HepG2 (cell line): Measurements from ENCODE around the gene IKZF4. TPM values are rescaled to one million over a fixed set of nuclear protein-coding genes. Genes with fewer than 3 reads are reported as not detected.

Experiments
- BRCA1 ChIP-seq: sonication (generic); formaldehyde crosslinking; IDR thresholded peaks from 2 replicates; pipeline ENCODE4 v1.4.0; 2020; ENCODE audit warnings: missing genetic modification reagents
- ELF3 ChIP-seq: IDR thresholded peaks from 2 replicates; pipeline ENCODE4 v1.6.1; 2016; ENCODE audit warnings: missing genetic modification reagents, missing compliant biosample characterization
- ELK4 ChIP-seq: sonication (generic); formaldehyde crosslinking; IDR thresholded peaks from 2 replicates; pipeline ENCODE4 v1.9.0; 2021; ENCODE audit warnings: missing genetic modification reagents, borderline replicate concordance
- IRF9 ChIP-seq: sonication (generic); formaldehyde crosslinking; IDR thresholded peaks from 2 replicates; pipeline ENCODE4 v1.8.0; 2022; ENCODE audit warnings: missing genetic modification reagents, mild to moderate bottlenecking, borderline replicate concordance
- SCMH1 ChIP-seq: sonication (generic); formaldehyde crosslinking; IDR thresholded peaks from 2 replicates; pipeline ENCODE4 v1.9.0; 2021; ENCODE audit warnings: missing genetic modification reagents, mild to moderate bottlenecking, borderline replicate concordance
- SP140L ChIP-seq: sonication (generic); formaldehyde crosslinking; IDR thresholded peaks from 2 replicates; pipeline ENCODE4 v1.4.0; 2020; ENCODE audit warnings: missing genetic modification reagents, borderline replicate concordance
- STAT5B ChIP-seq: sonication (generic); formaldehyde crosslinking; IDR thresholded peaks from 2 replicates; pipeline ENCODE4 v1.4.0; 2020; ENCODE audit warnings: missing genetic modification reagents
- THYN1 ChIP-seq: sonication (generic); formaldehyde crosslinking; IDR thresholded peaks from 2 replicates; pipeline ENCODE4 v1.8.1; 2023; ENCODE audit warnings: low read depth, mild to moderate bottlenecking, moderate library complexity, missing genetic modification reagents, borderline replicate concordance
- ZBTB49 ChIP-seq: sonication (generic); formaldehyde crosslinking; IDR thresholded peaks from 2 replicates; pipeline ENCODE4 v1.4.0; 2020; ENCODE audit warnings: missing genetic modification reagents, borderline replicate concordance
- ZNF136 ChIP-seq: sonication (generic); formaldehyde crosslinking; IDR thresholded peaks from 2 replicates; pipeline ENCODE4 v1.8.1; 2022; ENCODE audit warnings: low read depth, mild to moderate bottlenecking, moderate library complexity, missing genetic modification reagents
- ZNF20 ChIP-seq: sonication (generic); formaldehyde crosslinking; IDR thresholded peaks from 2 replicates; pipeline ENCODE4 v1.4.0; 2020; ENCODE audit warnings: mild to moderate bottlenecking, moderate library complexity, missing genetic modification reagents
- ZNF513 ChIP-seq: sonication (generic); formaldehyde crosslinking; conservative IDR thresholded peaks from 2 replicates; pipeline ENCODE4 v1.5.0; 2020; ENCODE audit warnings: missing genetic modification reagents
- ZNF850 ChIP-seq: sonication (generic); formaldehyde crosslinking; conservative IDR thresholded peaks from 2 replicates; pipeline ENCODE4 v1.9.0; 2021; ENCODE audit warnings: mild to moderate bottlenecking, missing genetic modification reagents
- ZNF883 ChIP-seq: sonication (generic); formaldehyde crosslinking; IDR thresholded peaks from 2 replicates; pipeline ENCODE4 v1.5.1; 2020; ENCODE audit warnings: mild to moderate bottlenecking, missing genetic modification reagents; ENCODE audit errors: not compliant biosample characterization
- polyA plus RNA-seq, 8 experiments: library from polyadenylated mRNA; depleted of rRNA in 3 of 8; stranded (reverse) in 7 of 8; unstranded in 1 of 8; fragments of >200 nt; fragmentation: Illumina TruSeq in 4 of 8; extraction: Trizol in 4 of 8; gene quantifications; 2 replicates each; pipeline versions ENCODE4 v1.2.1 to v1.2.3, GENCODE V29; 2011 to 2016; ENCODE audit warnings: low read depth in 4 of 8, missing spikeins in 1 of 8, mixed read lengths in 1 of 8; ENCODE audit not compliant: insufficient read depth in 1 of 8
- total RNA-seq, 5 experiments: library from RNA; depleted of rRNA; stranded (reverse); fragments of >200 nt; fragmentation: Illumina TruSeq; extraction: Trizol; gene quantifications; 2 replicates each; pipeline ENCODE4 v1.2.3, GENCODE V29; 2016; ENCODE audit warnings: low read depth in 1 of 5
- TF ChIP-seq, protein P1 (sequence below): sonication (generic); formaldehyde crosslinking; IDR thresholded peaks from 2 replicates; pipeline ENCODE4 v1.8.0; 2022; ENCODE audit warnings: mild to moderate bottlenecking, missing genetic modification reagents, moderate library complexity

The IKZF4 gene
- total and polyA plus RNA-seq, 2 of the 13 experiments (the other 11 are each of a cell fraction or from before 2014, with no cell fraction given), result 0.58 to 2.2 TPM

- TF ChIP-seq ELK4 (CRISPR knock-in tag) (no peak), ELF3 (CRISPR knock-in tag) (no peak), STAT5B (CRISPR knock-in tag) (no peak), SP140L (CRISPR knock-in tag) (no peak), ZNF850 (CRISPR knock-in tag) (no peak), ZNF883 (peak; percentile 1), ZNF513 (CRISPR knock-in tag) (no peak), BRCA1 (no peak), SCMH1 (CRISPR knock-in tag) (no peak), ZNF20 (CRISPR knock-in tag) (no peak), IRF9 (no peak), ZNF136 (no peak), ZBTB49 (CRISPR knock-in tag) (no peak), THYN1 (CRISPR knock-in tag) (no peak)
- TF ChIP-seq, protein P1, sequence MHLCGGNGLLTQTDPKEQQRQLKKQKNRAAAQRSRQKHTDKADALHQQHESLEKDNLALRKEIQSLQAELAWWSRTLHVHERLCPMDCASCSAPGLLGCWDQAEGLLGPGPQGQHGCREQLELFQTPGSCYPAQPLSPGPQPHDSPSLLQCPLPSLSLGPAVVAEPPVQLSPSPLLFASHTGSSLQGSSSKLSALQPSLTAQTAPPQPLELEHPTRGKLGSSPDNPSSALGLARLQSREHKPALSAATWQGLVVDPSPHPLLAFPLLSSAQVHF, result no peak
Measured at GRCh38 chr12:55974308-55974730, 46.5 kb upstream of the IKZF4 start (continued).
